ENCODE results near the gene NT5DC2.

NT5DC2 gene

DNA sequence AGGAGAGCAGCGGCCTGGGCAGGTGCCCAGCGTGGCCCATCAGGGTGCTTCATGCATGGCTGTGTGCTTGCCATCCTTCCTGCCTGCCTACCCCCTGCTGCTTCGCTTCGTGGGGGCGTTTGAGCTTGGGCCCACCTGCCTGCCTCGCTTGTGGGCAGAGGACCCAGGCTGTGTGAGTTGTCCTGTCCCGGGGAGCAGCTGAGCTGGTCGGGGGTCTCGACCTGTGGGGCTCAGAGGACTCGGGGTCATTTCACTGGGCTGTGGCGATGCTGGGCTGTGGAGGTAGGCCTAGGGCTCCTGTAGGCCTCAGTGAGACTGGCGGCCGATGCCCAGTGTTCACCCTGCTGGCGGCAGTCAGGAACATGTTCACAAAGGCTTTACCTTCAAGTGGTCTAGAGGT, 50.6 kb downstream of the NT5DC2 start:
- no peak overlapping the region for H3K4me3 ChIP-seq (ENCODE audit: low read depth, low read length)
- TF ChIP-seq MYC (IDR thresholded peaks at IDR 0.05; ENCODE audit: low read depth, low read length) (no peak), POLR2A (IDR thresholded peaks at IDR 0.05; ENCODE audit: extremely low read depth, insufficient read length) (no peak)
- TF ChIP-seq, protein P1, sequence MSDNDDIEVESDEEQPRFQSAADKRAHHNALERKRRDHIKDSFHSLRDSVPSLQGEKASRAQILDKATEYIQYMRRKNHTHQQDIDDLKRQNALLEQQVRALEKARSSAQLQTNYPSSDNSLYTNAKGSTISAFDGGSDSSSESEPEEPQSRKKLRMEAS (IDR thresholded peaks at IDR 0.05; ENCODE audit: low read depth, low read length), result no peak
- TF ChIP-seq, protein P2, sequence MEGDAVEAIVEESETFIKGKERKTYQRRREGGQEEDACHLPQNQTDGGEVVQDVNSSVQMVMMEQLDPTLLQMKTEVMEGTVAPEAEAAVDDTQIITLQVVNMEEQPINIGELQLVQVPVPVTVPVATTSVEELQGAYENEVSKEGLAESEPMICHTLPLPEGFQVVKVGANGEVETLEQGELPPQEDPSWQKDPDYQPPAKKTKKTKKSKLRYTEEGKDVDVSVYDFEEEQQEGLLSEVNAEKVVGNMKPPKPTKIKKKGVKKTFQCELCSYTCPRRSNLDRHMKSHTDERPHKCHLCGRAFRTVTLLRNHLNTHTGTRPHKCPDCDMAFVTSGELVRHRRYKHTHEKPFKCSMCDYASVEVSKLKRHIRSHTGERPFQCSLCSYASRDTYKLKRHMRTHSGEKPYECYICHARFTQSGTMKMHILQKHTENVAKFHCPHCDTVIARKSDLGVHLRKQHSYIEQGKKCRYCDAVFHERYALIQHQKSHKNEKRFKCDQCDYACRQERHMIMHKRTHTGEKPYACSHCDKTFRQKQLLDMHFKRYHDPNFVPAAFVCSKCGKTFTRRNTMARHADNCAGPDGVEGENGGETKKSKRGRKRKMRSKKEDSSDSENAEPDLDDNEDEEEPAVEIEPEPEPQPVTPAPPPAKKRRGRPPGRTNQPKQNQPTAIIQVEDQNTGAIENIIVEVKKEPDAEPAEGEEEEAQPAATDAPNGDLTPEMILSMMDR (IDR thresholded peaks at IDR 0.05; ENCODE audit: low read depth, low read length), result no peak
- no peak for DNase-seq (ENCODE audit: low read depth)

DNA sequence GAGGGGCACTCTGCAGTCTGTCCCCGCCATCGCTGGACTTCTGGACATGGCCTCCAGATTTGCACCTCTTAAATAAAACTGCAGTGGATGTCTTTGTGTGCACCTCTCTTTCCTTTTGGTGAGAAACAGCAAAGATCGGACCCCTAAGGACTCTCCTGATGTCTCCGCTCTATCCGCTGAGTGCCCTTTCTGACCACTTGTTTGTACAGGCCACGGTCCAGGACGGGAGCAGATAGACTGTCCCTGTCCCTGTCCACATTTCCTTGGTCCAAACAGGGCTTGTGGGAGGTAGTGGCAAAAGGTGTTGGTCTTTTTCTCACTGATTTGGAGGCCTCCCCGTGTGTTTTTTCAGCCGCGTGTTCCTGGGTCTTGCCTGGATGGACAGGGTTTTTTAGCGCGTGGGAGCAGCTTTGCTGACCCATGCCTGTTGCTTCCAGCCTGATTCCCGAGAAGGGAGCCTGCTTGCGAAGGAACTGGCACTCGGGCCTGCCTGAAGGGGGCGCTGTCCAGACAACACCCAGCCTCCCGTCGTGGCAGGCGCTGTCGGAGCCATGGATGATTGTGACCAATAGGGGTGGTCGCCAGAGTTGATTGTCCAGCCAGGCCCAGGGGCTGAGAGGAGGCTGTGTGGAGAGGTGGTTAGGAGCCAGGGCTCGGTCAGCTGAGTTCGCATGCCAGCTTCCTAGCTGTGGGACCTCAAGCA, 51.7 kb downstream of the NT5DC2 start:
- TF ChIP-seq MYC (IDR thresholded peaks at IDR 0.05; ENCODE audit: low read depth, low read length), result no peak
- TF ChIP-seq, protein P2 (IDR thresholded peaks at IDR 0.05; ENCODE audit: low read depth, low read length), result peak; percentile 48
- TF ChIP-seq, protein P1 (IDR thresholded peaks at IDR 0.05; ENCODE audit: low read depth, low read length), result no peak
- no peak overlapping the region for H3K4me3 ChIP-seq (ENCODE audit: low read depth, low read length)
- peak; percentile 45 for DNase-seq (ENCODE audit: low read depth)

DNA sequence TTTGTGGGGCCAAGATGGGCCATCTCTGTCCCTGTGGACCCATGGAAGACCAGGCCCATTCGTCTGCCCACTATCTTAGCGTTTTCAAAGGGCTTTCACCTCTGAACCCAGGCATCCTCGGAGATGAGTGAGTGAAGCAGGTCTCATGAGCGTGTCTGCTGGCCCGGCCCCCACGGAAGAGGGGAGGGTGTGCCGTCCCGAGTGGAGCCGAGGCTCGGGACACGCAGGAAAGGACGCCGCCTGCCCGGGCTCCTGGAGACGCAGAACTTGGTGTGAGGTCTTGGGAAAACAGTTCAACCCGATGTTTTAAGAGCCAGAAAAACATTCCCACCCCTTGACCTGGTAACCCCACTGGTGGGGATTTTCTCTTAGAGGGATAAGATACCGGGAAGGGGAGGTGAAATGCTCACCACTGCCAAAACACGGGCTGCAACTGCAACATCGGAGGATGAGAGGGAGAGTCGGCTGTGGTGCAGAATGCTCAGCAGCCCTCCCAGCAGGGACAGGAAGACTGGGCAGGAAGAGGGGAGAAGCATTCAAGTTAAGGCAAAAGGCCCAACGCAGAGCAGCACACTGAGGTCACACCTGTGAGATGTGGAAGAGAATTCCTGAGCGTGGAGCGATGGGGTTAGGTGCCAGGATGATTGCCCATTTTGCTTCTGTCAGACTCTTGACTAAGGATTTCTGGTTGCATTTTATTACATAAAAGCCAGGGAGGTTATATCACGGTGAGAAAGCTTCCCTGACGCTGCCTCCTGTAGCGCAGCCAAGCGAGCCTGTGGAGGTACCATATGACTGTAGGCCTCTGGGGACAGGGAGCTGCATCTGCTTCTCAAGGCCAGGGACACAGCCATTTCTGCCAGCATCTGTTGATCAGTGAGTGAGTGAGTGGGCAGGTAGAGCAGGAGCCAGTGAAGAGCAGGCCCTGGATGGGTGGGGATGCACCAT, 52.6 kb downstream of the NT5DC2 start:
- no peak for DNase-seq (ENCODE audit: low read depth)
- H3K4me3 ChIP-seq (ENCODE audit: low read depth, low read length), result no peak overlapping the region
- TF ChIP-seq POLR2A (IDR thresholded peaks at IDR 0.05; ENCODE audit: extremely low read depth, insufficient read length), result no peak
- TF ChIP-seq MYC (IDR thresholded peaks at IDR 0.05; ENCODE audit: low read depth, low read length), result no peak
- TF ChIP-seq, protein P1 (IDR thresholded peaks at IDR 0.05; ENCODE audit: low read depth, low read length), result no peak
- TF ChIP-seq, protein P2 (IDR thresholded peaks at IDR 0.05; ENCODE audit: low read depth, low read length), result no peak

DNA sequence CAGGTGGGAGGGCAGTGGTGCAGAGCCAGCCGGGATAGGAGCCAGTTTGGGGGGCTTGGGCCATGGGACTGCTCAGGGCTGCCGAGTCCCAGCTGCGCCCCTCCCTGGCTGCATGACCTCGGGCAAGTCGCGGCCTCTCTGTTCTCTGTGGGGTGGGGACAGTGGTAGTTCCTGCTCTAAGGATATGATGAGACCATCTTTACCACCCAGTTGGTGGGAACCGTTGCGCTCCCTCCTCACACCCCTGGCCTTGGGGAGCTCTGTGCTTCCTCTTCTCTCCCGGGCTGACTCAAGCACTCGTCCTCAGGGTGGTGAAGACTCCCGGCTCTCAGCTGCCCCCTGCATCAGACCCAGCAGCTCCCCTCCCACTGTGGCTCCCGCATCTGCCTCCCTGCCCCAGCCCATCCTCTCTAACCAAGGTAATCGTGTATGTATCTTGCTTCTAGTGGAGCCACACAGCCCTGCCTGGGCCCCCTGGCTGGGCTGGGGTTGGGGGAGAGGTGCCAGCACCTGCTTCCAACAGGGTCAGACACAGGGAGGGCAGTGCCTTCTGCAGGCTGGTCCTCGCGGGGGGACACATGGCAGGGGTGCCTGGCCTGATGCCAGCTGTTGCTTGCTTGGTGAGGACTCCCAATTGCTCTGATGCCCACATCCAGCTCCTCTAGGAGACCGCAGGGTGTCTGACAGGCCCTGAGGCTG, 53.6 kb downstream of the NT5DC2 start:
- no peak for DNase-seq (ENCODE audit: low read depth)
- TF ChIP-seq, protein P2 (IDR thresholded peaks at IDR 0.05; ENCODE audit: low read depth, low read length), result no peak
- TF ChIP-seq, protein P1 (IDR thresholded peaks at IDR 0.05; ENCODE audit: low read depth, low read length), result no peak
- no peak for TF ChIP-seq MYC (IDR thresholded peaks at IDR 0.05; ENCODE audit: low read depth, low read length)
- TF ChIP-seq POLR2A (IDR thresholded peaks at IDR 0.05; ENCODE audit: extremely low read depth, insufficient read length), result no peak
- H3K4me3 ChIP-seq (ENCODE audit: low read depth, low read length), result no peak overlapping the region

DNA sequence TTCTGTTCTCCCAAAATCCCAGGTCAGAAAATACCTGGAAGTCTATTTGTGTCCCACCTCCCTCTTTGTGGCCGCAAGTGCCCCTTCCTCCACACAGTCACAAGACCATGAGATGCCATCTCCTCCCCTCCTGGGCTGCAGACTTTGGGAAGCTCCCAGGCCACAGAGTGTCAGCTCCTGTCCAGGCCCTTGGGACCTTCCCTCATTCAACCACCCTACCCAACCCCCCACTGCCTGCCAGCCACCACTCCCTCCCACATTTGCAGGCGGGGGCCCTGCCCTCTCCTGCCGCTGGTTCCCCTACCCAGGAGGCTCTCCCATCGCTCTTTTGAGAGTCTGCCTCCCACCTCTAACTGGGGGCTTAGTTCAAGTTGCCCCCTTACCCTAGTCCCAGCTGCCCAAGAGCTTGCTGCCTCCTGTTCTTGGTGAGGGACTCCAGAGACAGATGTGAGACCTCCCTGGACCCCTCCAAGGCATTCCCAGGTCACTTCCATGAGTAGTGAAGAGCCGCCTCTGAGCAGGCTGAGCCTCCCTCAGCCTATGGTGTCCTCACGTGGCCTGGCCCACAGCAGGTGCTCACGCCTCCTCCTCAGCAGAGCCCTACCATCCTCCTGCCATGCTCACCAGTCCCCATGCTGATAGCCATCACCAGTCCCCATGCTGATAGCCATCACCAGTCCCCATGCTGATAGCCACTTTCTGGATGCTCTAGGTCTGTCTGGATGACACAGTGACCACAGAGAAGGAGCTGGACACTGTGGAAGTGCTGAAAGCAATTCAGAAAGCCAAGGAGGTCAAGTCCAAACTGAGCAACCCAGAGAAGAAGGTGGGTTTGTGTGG, 54.4 kb downstream of the NT5DC2 start:
- DNase-seq (ENCODE audit: low read depth), result no peak
- no peak overlapping the region for H3K4me3 ChIP-seq (ENCODE audit: low read depth, low read length)
- TF ChIP-seq POLR2A (IDR thresholded peaks at IDR 0.05; ENCODE audit: extremely low read depth, insufficient read length) (no peak), MYC (IDR thresholded peaks at IDR 0.05; ENCODE audit: low read depth, low read length) (no peak)
- TF ChIP-seq, protein P2 (IDR thresholded peaks at IDR 0.05; ENCODE audit: low read depth, low read length), result no peak
- TF ChIP-seq, protein P1 (IDR thresholded peaks at IDR 0.05; ENCODE audit: low read depth, low read length), result no peak
